ENCODE measurements around the gene TIGD3. TPM values are rescaled to one million over a fixed set of nuclear protein-coding genes. Genes with fewer than 3 reads are reported as not detected.
"Not testable (repeated sequence)": the region's sequence is repeated elsewhere in the genome, so short reads cannot be mapped to it uniquely, and the experiment has no call there.

The TIGD3 gene
- total RNA-seq, 1 donor from 2014 or later = 0.18 TPM

DNA sequence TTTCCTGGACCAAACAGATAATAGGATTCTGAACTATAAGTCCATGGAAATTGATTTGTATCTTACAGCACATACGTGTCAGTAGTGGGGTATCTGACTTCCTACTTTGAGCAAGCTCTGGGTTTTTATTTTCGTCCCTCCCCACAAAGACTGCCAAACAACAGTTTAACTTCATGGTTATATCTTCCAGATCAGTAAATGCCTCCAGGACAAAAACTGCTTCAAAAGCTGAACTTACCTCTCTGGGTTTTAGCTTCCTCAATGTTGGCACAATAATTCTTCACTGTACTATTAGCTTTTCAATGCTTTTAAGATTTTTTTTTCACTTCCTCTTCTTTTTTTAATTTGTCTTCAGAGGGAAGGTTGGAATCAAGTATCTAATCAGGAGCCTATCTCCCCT lies 25.1 kb upstream of the TIGD3 start:
- H3K36me3 ChIP-seq = no peaks in the 10 kb centered on the region
- DNase-seq (no peak), ATAC-seq (no peak)
- intact Hi-C loops (cut with DNase I) = no loop called here
- H3K9me3 ChIP-seq = no peaks in the 10 kb centered on the region
- H3K4me1 ChIP-seq = peaks cover 15% of the 10 kb centered on the region
- H3K27ac ChIP-seq = no peak overlapping the region
- H3K27me3 ChIP-seq (ENCODE audit: low read depth) = no peaks in the 10 kb centered on the region
- TF ChIP-seq, protein P1, sequence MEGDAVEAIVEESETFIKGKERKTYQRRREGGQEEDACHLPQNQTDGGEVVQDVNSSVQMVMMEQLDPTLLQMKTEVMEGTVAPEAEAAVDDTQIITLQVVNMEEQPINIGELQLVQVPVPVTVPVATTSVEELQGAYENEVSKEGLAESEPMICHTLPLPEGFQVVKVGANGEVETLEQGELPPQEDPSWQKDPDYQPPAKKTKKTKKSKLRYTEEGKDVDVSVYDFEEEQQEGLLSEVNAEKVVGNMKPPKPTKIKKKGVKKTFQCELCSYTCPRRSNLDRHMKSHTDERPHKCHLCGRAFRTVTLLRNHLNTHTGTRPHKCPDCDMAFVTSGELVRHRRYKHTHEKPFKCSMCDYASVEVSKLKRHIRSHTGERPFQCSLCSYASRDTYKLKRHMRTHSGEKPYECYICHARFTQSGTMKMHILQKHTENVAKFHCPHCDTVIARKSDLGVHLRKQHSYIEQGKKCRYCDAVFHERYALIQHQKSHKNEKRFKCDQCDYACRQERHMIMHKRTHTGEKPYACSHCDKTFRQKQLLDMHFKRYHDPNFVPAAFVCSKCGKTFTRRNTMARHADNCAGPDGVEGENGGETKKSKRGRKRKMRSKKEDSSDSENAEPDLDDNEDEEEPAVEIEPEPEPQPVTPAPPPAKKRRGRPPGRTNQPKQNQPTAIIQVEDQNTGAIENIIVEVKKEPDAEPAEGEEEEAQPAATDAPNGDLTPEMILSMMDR (IDR thresholded peaks at IDR 0.05) = no peak
- H3K4me3 ChIP-seq = no peak overlapping the region

GRCh38 chr11:65329944-65330403 lies 24.6 kb upstream of the TIGD3 start:
- H3K4me1 ChIP-seq = peaks cover 20% of the 10 kb centered on the region
- peak; percentile 42 to 45 for ATAC-seq
- no peak overlapping the region for H3K27ac ChIP-seq
- TF ChIP-seq, protein P1 (IDR thresholded peaks at IDR 0.05) = peak; percentile 84
- no peaks in the 10 kb centered on the region for H3K27me3 ChIP-seq (ENCODE audit: low read depth)
- intact Hi-C loops (cut with DNase I) = no loop called here
- H3K9me3 ChIP-seq = no peaks in the 10 kb centered on the region
- H3K4me3 ChIP-seq = no peak overlapping the region
- no peaks in the 10 kb centered on the region for H3K36me3 ChIP-seq
- peak; percentile 76 for DNase-seq

DNA sequence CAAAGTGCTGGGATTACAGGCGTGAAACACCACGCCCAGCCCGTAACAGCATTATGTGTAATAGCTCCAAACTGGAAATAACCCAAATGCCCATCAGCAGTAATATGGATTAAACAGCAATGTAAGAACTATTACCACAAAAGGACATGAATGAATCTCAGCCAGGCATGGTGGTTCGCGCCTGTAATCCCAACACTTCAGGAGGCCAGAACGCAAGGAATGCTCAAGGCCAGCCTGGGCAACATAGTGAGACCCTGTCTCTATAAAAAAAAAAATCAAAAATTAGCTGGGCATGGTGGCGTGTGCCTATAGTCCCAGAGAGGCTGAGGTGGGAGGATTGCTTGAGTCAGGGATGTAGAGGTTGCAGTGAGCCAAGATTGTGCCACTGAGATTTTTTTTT lies 24.0 kb upstream of the TIGD3 start:
- Histone ChIP-seq H3K27ac (no peak overlapping the region), H3K36me3 (no peaks in the 10 kb centered on the region), H3K27me3 (ENCODE audit: low read depth) (no peaks in the 10 kb centered on the region), H3K4me1 (peaks cover 26% of the 10 kb centered on the region), H3K4me3 (no peak overlapping the region), H3K9me3 (no peaks in the 10 kb centered on the region)
- intact Hi-C loops (cut with DNase I) = no loop called here
- TF ChIP-seq, protein P1 (IDR thresholded peaks at IDR 0.05) = no peak
- ATAC-seq = no peak
- peak; percentile 5 for DNase-seq

DNA sequence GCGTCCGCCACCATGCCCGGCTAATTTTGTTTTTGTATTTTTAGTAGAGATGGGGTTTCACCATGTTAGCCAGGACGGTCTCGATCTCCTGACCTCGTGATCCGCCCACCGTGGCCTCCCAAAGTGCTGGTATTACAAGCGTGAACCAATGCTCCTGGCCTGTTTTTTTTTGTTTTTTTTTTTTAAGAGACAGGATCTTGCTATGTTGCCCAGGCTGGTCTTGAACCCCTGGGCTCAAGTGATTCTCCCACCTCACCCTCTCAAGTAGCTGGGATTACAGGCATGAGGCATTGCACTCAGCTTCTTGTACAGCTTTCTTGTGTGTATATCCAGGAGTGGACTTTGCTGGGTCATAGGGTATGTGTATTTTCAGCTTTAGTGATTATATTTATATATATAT lies 22.0 kb upstream of the TIGD3 start:
- intact Hi-C loops (cut with DNase I); H3K36me3 ChIP-seq; ATAC-seq; H3K27me3 ChIP-seq (ENCODE audit: low read depth); H3K27ac ChIP-seq; H3K9me3 ChIP-seq; H3K4me3 ChIP-seq; DNase-seq: not testable (repeated sequence)
- H3K4me1 ChIP-seq = peaks cover 27% of the 10 kb centered on the region

GRCh38 chr11:65334696-65335295 lies 19.8 kb upstream of the TIGD3 start:
- TF ChIP-seq, protein P1 (IDR thresholded peaks at IDR 0.05) = no peak
- Histone ChIP-seq H3K27ac (peak overlapping the region; percentile 87), H3K9me3 (no peaks in the 10 kb centered on the region), H3K4me3 (peak overlapping the region; percentile 98), H3K36me3 (peaks cover 20% of the 10 kb centered on the region), H3K27me3 (ENCODE audit: low read depth) (no peaks in the 10 kb centered on the region), H3K4me1 (peaks cover 17% of the 10 kb centered on the region)
- intact Hi-C loops (cut with DNase I) = no loop called here
- DNase-seq (no peak), ATAC-seq (no peak)

GRCh38 chr11:65338676-65339075 lies 15.9 kb upstream of the TIGD3 start:
- peaks cover 14% of the 10 kb centered on the region for H3K4me1 ChIP-seq
- ATAC-seq (no peak), DNase-seq (no peak)
- no peak overlapping the region for H3K4me3 ChIP-seq
- no peak overlapping the region for H3K27ac ChIP-seq
- TF ChIP-seq, protein P1 (IDR thresholded peaks at IDR 0.05) = no peak
- H3K27me3 ChIP-seq (ENCODE audit: low read depth) = no peaks in the 10 kb centered on the region
- intact Hi-C loops (cut with DNase I) = no loop called here
- H3K9me3 ChIP-seq = no peaks in the 10 kb centered on the region
- peaks cover 59% of the 10 kb centered on the region for H3K36me3 ChIP-seq
